Loucy (cell line): ENCODE results near the gene ULK3.
A peak's percentile ranks its signal among the peaks of the same experiment; 100 is the strongest.

Experiments used
- H2AFZ ChIP-seq: fragments of 200-600 bp; sonication (generic); 2 replicates; pipeline ENCODE4 v1.6.0; 2016; ENCODE audit warnings: antibody characterized with exemption, mild to moderate bottlenecking, low read length, moderate library complexity
- H3F3A ChIP-seq: fragments of 200-600 bp; 2 replicates; pipeline ENCODE4 v1.6.0; 2016; ENCODE audit warnings: antibody characterized with exemption, low read depth, mild to moderate bottlenecking
- H3K27me3 ChIP-seq: fragments of 200-600 bp; sonication (generic); 2 replicates; pipeline ENCODE4 v1.6.1; 2014; ENCODE audit warnings: low read length, mild to moderate bottlenecking; ENCODE audit not compliant: insufficient read depth, poor library complexity, severe bottlenecking
- H3K36me3 ChIP-seq: fragments of 200-600 bp; sonication (generic); 2 replicates; pipeline ENCODE4 v1.6.1; 2016; ENCODE audit warnings: low read length; ENCODE audit not compliant: insufficient read depth
- H3K4me1 ChIP-seq: fragments of 200-600 bp; sonication (generic); 2 replicates; pipeline ENCODE4 v1.5.1; 2014; ENCODE audit warnings: low read length, mild to moderate bottlenecking; ENCODE audit not compliant: insufficient read depth, poor library complexity, severe bottlenecking
- H3K4me2 ChIP-seq: fragments of 200-600 bp; sonication (generic); 2 replicates; pipeline ENCODE4 v1.6.0; 2014; ENCODE audit warnings: antibody characterized with exemption, low read length, low read depth, mild to moderate bottlenecking; ENCODE audit not compliant: poor library complexity, severe bottlenecking
- H3K4me3 ChIP-seq: fragments of 200-600 bp; sonication (generic); 2 replicates; pipeline ENCODE4 v1.5.1; 2014; ENCODE audit warnings: low read length, mild to moderate bottlenecking, mixed read lengths; ENCODE audit not compliant: poor library complexity, severe bottlenecking
- H3K79me2 ChIP-seq: fragments of 200-600 bp; sonication (generic); 2 replicates; pipeline ENCODE4 v1.6.1; 2014; ENCODE audit warnings: low read length; ENCODE audit not compliant: insufficient read depth
- H3K9ac ChIP-seq: fragments of 200-600 bp; sonication (generic); 2 replicates; pipeline ENCODE4 v1.6.0; 2014; ENCODE audit warnings: mild to moderate bottlenecking, low read depth, low read length, moderate library complexity; ENCODE audit not compliant: poor library complexity, severe bottlenecking
- H3K9me2 ChIP-seq: fragments of 200-600 bp; sonication (generic); replicated peaks from 2 replicates; pipeline ENCODE4 v1.6.1; 2016; ENCODE audit warnings: low read depth, low read length, mixed read lengths
- H3K9me3 ChIP-seq: fragments of 200-600 bp; sonication (generic); 2 replicates; pipeline ENCODE4 v1.6.1; 2014; ENCODE audit warnings: mild to moderate bottlenecking, antibody characterized with exemption, low read length, low read depth; ENCODE audit not compliant: insufficient read depth
- H4K20me1 ChIP-seq: fragments of 200-600 bp; sonication (generic); 2 replicates; pipeline ENCODE4 v1.6.0; 2014; ENCODE audit warnings: antibody characterized with exemption, low read length, mild to moderate bottlenecking; ENCODE audit not compliant: insufficient read depth, poor library complexity, severe bottlenecking
- CTCF ChIP-seq: fragments of 200-600 bp; sonication (generic); conservative IDR thresholded peaks from 2 replicates; pipeline ENCODE4 v1.5.1; 2014; ENCODE audit warnings: mild to moderate bottlenecking, antibody characterized with exemption, low read length
- EZH2phosphoT487 ChIP-seq: fragments of 200-600 bp; IDR thresholded peaks from 2 replicates; pipeline ENCODE4 v1.6.1; 2018; ENCODE audit warnings: antibody characterized with exemption, mild to moderate bottlenecking, moderate library complexity, borderline replicate concordance

Gene ULK3

GRCh38 chr15:74839526-74840395 lies 3.2 kb downstream of the ULK3 start:
- peaks cover 21% of the 10 kb centered on the region for H3K79me2 ChIP-seq
- H3K9ac ChIP-seq, result peak overlapping the region; percentile 5
- no peaks in the 10 kb centered on the region for H3K27me3 ChIP-seq
- H3K4me1 ChIP-seq, result peaks cover 30% of the 10 kb centered on the region
- H3K36me3 ChIP-seq, result peaks cover 3% of the 10 kb centered on the region; the same call in 1 of the 2 replicates
- TF ChIP-seq EZH2phosphoT487, result no peak
- peak; percentile 34 for TF ChIP-seq CTCF
- H3K4me2 ChIP-seq, result no peak overlapping the region
- H3K9me2 ChIP-seq, result no peaks in the 10 kb centered on the region
- no peaks in the 10 kb centered on the region for H3K9me3 ChIP-seq
- H3K4me3 ChIP-seq, result no peak overlapping the region
- no peak overlapping the region for H2AFZ ChIP-seq
- peaks cover 3% of the 10 kb centered on the region for H4K20me1 ChIP-seq
- H3F3A ChIP-seq, result no peaks in the 10 kb centered on the region; the same call in 1 of the 2 replicates

- no peak overlapping the region for H3K4me2 ChIP-seq
- TF ChIP-seq CTCF (no peak), EZH2phosphoT487 (no peak)
- H3K27me3 ChIP-seq, result no peaks in the 10 kb centered on the region
- no peaks in the 10 kb centered on the region for H3K36me3 ChIP-seq
- no peak overlapping the region for H3K9ac ChIP-seq
- H2AFZ ChIP-seq, result no peak overlapping the region
- no peak overlapping the region for H3K4me3 ChIP-seq
- peaks cover 3% of the 10 kb centered on the region for H4K20me1 ChIP-seq
- no peaks in the 10 kb centered on the region for H3F3A ChIP-seq
- H3K79me2 ChIP-seq, result peaks cover 21% of the 10 kb centered on the region
- H3K9me2 ChIP-seq, result no peaks in the 10 kb centered on the region
- H3K9me3 ChIP-seq, result no peaks in the 10 kb centered on the region
- H3K4me1 ChIP-seq, result peaks cover 22% of the 10 kb centered on the region
Measured at GRCh38 chr15:74838746-74839525, 4.0 kb downstream of the ULK3 start.

DNA sequence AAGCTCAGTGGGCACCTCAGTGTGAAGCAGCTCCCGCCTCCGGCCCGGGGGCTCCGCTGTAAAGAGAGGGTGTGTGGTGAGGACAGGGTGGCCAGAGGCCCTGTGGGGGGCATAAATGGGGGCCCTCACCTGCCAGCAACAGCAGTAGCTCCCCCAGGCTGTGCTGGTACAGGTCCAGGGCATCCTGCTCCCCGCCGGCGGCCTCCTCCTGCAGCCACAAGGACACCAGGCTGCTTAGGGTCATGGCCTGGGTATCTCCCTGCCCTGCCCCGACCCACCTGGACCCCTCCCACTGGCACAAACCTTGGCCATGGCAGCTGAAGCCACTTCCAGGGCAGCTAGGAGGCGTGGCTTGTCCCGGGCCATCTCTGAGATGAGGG lies 4.8 kb downstream of the ULK3 start:
- Histone ChIP-seq H3F3A (no peaks in the 10 kb centered on the region), H2AFZ (no peak overlapping the region), H3K9ac (no peak overlapping the region), H4K20me1 (peaks cover 3% of the 10 kb centered on the region), H3K4me3 (no peak overlapping the region), H3K36me3 (no peaks in the 10 kb centered on the region), H3K9me2 (no peaks in the 10 kb centered on the region), H3K79me2 (peaks cover 21% of the 10 kb centered on the region), H3K4me2 (no peak overlapping the region), H3K9me3 (no peaks in the 10 kb centered on the region), H3K27me3 (no peaks in the 10 kb centered on the region), H3K4me1 (peaks cover 22% of the 10 kb centered on the region)
- no peak for TF ChIP-seq CTCF
